GM12892 (cell line): ENCODE measurements around the gene ARL3.
"Not testable (repeated sequence)": the region's sequence is repeated elsewhere in the genome, so short reads cannot be mapped to it uniquely, and the experiment has no call there.

Source experiments
- DNase-seq: peaks from one replicate; pipeline ENCODE4 v3.0.0; 2011; ENCODE audit not compliant: insufficient read length
- FAIRE-seq: peaks from 2 replicates; lab custom pipeline; 2011; peaks lifted over from hg19 to GRCh38; lab: Jason Lieb, UNC
- POLR2A ChIP-seq: IDR thresholded peaks from 2 replicates; pipeline ENCODE4 v1.6.1; 2011; ENCODE audit warnings: low read depth, low read length, control low read depth
- POLR2AphosphoS5 ChIP-seq: IDR thresholded peaks from 2 replicates; pipeline ENCODE4 v1.6.1; 2011; ENCODE audit warnings: low read depth, low read length, control low read depth
- TAF1 ChIP-seq: IDR thresholded peaks from 2 replicates; pipeline ENCODE4 v1.6.1; 2011; ENCODE audit warnings: low read depth, mild to moderate bottlenecking, control low read depth, low read length, borderline replicate concordance

The ARL3 gene

DNA sequence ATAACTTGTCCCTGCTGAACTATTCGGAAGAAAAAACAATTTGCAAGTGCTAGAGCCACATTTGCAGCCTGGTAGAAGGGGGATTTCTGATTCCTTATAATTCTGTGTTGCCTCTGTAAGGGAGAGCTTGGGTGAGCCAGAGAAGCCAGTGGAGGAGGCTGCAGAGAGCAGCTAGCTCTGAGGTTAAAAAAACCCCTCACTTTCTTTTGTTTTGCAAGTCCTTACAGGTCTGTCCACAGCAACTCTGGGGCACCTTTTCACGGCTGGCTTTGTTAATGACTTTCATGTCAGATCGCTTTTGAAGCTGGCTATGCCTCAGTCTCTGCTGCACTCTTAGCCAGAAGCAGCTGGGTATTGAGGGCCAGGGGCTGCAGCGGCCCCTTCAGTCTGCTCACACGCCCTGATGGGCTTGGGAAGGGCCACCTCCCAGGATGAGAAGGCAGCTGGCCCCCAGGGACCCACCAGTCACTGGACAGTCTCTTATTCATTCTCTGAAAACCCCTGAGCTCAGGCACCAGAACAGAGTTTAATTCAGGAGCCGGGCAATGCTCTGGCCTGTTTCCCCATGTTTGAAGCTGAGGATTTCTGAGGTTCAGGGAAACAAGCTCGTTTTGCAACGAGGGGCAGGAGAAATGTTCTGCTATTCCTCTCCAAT lies 39.1 kb downstream of the ARL3 start:
- no peak for FAIRE-seq
- no peak for TF ChIP-seq POLR2A
- TF ChIP-seq POLR2AphosphoS5, result no peak
- TF ChIP-seq TAF1, result no peak
- no peak for DNase-seq

- DNase-seq (no peak), FAIRE-seq (no peak)
- no peak for TF ChIP-seq POLR2AphosphoS5
- TF ChIP-seq POLR2A, result no peak
- no peak for TF ChIP-seq TAF1
Observed at GRCh38 chr10:102674566-102674965, 39.6 kb downstream of the ARL3 start.

DNA sequence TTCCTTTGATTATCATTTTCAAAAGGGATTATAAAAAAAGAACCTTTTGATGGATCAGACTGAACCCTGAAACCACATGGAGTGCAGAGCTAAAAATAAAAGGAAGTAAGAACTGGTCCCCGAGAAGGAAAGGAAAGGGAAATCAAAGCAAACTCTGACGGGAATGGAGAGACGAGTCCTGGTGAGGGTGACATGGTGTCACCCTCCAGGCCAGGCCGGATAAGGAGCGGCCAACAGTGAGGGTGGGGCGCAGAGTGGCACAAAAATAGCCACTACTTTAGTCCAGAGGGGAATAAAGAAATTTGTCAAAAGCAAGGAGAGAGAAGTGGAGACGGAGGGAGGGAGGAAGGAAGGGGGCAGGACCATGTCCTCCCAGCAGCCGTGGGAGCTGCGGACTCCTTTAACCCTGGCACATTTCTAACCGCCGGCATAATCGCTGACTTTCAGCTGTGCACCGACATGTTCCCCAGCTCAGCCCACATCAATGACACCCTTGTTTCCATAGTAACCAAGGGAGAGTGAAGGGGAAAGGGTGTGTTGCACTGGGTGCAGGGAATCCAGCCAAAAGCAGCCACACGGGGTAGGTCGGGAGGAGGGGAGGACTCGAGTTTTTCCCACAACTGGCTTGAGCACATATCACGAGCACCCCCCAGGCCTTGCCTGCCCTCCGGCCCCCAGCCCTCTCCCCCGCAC lies 40.2 kb downstream of the ARL3 start:
- FAIRE-seq (no peak), DNase-seq (no peak)
- TF ChIP-seq POLR2A (no peak), POLR2AphosphoS5 (no peak), TAF1 (no peak)

DNA sequence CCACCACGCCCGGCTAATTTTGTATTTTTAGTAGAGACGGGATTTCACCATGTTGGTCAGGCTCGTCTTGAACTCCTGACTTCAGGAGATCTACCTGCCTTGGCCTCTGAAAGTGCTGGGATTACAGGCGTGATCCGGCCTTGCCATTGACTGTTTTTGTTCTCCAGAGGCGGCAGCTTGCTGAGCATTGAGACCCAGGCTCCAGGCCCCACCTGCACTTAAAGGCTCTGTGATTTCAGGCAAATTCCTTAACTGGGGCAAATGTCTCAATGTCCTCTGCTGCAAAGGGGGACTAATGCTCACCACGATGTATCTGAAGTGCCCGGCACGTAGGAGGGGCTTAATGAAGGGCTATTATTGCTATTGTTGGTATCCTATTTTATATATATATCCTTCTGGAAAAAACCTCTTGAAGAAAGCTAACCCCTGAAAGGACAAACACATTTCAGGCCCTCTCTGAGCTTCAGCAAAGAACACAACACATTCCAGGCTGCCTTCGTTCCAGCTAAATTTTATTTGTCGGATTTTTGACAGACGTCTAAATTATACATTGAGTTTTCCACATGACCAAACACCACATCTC lies 40.9 kb downstream of the ARL3 start:
- TF ChIP-seq TAF1, result no peak
- no peak for TF ChIP-seq POLR2A
- TF ChIP-seq POLR2AphosphoS5, result no peak
- DNase-seq (no peak), FAIRE-seq (no peak)

- DNase-seq (no peak), FAIRE-seq (no peak)
- no peak for TF ChIP-seq POLR2AphosphoS5
- TF ChIP-seq TAF1, result no peak
- TF ChIP-seq POLR2A, result no peak
Observed at GRCh38 chr10:102670871-102671434, 43.2 kb downstream of the ARL3 start.

- FAIRE-seq, result no peak
- no peak for DNase-seq
- TF ChIP-seq POLR2AphosphoS5, result no peak
Observed at GRCh38 chr10:102670065-102670670, 44.0 kb downstream of the ARL3 start.

GRCh38 chr10:102669206-102670064 lies 44.8 kb downstream of the ARL3 start:
- TF ChIP-seq TAF1, result no peak
- TF ChIP-seq POLR2A, result no peak
- no peak for TF ChIP-seq POLR2AphosphoS5
- FAIRE-seq (no peak), DNase-seq (no peak)

DNA sequence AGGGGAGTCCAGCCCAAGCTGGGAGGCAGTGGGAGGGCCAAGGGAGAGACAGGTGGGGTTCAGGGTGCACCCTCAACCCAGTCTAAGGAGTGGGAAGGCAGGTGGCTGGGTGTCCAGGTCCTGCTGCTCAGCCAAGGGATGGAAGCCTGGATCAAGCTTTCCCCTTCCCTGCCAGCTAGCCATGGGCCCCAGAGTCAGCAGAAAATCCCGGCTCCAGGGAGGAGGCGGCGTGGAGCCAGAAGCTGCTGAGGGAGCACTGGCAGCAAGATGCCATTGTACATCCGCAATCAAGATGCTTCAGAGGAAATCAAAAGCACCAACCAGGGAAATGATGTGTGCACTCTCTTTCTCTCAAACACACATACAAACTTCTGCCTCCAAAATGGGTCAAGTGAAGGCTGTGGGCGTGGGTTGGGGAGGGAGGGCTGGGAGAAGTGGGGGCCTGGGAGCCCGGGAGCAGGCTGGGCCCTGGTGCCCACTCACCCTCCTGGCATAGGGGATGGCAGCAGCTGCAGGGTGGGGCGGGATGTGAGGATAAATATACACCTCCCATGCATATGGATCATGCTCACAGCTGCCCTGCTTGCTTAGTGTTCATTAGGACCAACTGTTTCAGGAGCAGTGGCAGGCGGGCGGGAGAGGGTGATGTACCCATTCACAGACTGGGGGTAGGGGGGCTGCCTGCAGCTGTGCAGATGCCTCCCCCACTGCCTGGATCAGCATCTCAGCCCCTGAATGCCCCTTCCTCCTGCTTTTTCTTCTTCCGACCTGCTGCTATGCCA lies 45.7 kb downstream of the ARL3 start:
- no peak for FAIRE-seq
- TF ChIP-seq POLR2AphosphoS5 (no peak), POLR2A (no peak)
- no peak for DNase-seq

DNA sequence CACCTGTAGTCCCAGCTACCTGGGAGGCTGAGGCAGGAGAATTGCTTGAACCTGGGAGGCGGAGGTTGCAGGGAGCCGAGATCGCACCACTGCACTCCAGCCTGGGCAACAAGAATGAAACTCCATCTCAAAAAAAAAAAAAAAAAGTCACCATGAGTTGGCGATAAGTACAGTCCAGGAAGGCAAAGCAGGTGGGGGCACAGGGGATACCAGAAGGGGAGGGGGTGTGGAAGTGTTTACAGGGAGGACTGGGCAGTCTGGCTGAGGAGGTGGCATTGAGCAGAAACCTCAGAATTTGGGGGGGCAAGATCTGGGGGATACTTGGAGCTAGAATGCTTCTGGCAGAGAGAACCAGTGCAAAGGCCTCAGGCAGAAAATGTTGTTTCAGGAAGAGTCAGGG lies 46.8 kb downstream of the ARL3 start:
- not testable (repeated sequence) for FAIRE-seq, DNase-seq

- TF ChIP-seq TAF1 (no peak), POLR2AphosphoS5 (no peak), POLR2A (no peak)
- FAIRE-seq, result no peak
- no peak for DNase-seq
Observed at GRCh38 chr10:102665904-102666509, 48.2 kb downstream of the ARL3 start.
